ENCODE data around the gene TTBK2.

The TTBK2 gene

GRCh38 chr15:42692536-42692935 is 228.0 kb downstream of the TTBK2 start:
- Mint-ChIP-seq H3K27ac (no peak overlapping the region), H3K27me3 (no peaks in the 10 kb centered on the region), H3K36me3 (no peaks in the 10 kb centered on the region), H3K4me1 (peaks cover 4% of the 10 kb centered on the region), H3K9me3 (no peaks in the 10 kb centered on the region), H3K4me3 (no peak overlapping the region)

DNA sequence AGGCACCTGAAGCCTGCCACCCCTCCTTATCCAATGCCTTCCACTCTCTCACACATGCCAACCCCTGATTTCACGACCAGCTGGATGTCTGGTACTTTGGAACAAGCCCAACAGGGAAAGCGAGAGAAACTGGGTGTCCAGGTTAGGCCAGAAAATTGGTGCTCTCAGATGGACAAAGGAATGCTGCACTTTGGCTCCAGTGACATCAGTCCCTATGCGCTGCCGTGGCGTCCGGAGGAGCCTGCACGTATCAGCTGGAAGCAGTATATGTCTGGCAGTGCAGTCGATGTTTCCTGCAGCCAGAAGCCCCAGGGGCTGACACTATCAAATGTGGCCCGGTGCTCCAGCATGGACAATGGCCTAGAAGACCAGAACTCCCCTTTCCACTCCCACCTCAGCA is 228.8 kb downstream of the TTBK2 start:
- H3K36me3 Mint-ChIP-seq, result no peaks in the 10 kb centered on the region
- H3K4me3 Mint-ChIP-seq, result no peak overlapping the region
- H3K27ac Mint-ChIP-seq, result no peak overlapping the region
- no peaks in the 10 kb centered on the region for H3K27me3 Mint-ChIP-seq
- H3K4me1 Mint-ChIP-seq, result peaks cover 4% of the 10 kb centered on the region
- H3K9me3 Mint-ChIP-seq, result no peaks in the 10 kb centered on the region

GRCh38 chr15:42691308-42691707 is 229.3 kb downstream of the TTBK2 start:
- Mint-ChIP-seq H3K4me3 (no peak overlapping the region), H3K9me3 (no peaks in the 10 kb centered on the region), H3K36me3 (no peaks in the 10 kb centered on the region), H3K27me3 (no peaks in the 10 kb centered on the region), H3K4me1 (peaks cover 4% of the 10 kb centered on the region), H3K27ac (no peak overlapping the region)

Measured in activated naive CD4-positive, alpha-beta T cell treated with anti-CD3 and anti-CD28 coated beads, Interleukin-2, amount 50 U/mL, for 24 hours (primary cell).